ENCODE results near the gene USP54.

DNA sequence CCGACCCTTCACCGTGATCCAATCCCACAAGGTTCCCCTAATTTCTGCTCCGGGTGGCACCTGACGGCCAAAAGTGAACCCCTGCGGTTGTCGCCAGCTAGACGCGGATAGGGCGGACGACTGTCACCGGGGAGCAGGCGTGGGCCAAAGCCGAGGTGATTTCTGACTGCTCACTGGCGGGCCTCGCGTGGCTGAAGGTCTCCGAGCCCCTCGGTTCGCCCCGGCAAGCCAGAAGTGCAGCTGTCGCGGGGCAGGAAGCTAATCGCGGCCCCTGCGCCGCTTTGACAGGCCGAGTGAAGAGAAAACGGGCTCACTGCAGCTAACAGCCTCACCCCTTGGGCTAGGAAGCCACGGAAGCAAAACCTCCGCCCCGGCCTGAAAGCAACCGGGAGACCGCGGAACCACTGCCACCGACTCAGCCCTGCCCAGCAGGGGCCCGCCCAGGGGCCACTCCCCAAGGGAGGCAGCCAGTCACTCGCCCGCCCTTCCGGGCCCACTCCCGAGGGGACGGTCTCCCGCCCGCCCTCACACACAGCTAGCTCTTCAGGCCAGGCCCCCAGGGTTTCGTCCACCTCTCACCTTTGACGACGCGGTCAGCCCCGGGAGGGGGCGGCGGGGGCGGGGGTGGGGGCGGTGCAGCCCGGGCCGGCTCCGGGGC, 95.8 kb downstream of the USP54 start:
- no peak for TF ChIP-seq CTCF (IDR thresholded peaks at IDR 0.05)
- no peak for TF ChIP-seq RFX5 (IDR thresholded peaks at IDR 0.05; ENCODE audit: low read length)
- TF ChIP-seq ELF1 (IDR thresholded peaks at IDR 0.05): no peak
- TF ChIP-seq GATA2 (CRISPR knock-in tag; IDR thresholded peaks at IDR 0.05): no peak
- no peak for TF ChIP-seq EP300 (IDR thresholded peaks at IDR 0.05; ENCODE audit: borderline replicate concordance in 1 of 2, low read depth in 1 of 2, low read length in 1 of 2)
- TF ChIP-seq GABPA (IDR thresholded peaks at IDR 0.05; ENCODE audit: low read depth): 0 out of 2 replicates have a peak, but pooled peaks have one; percentile 52
- no peak for TF ChIP-seq RAD21 (IDR thresholded peaks at IDR 0.05; ENCODE audit: low read length)
- TF ChIP-seq SMC3 (IDR thresholded peaks at IDR 0.05; ENCODE audit: low read depth, low read length): no peak
- no peak for TF ChIP-seq YY1 (IDR thresholded peaks at IDR 0.05; ENCODE audit: low read depth)
- no peak for TF ChIP-seq CHD2 (IDR thresholded peaks at IDR 0.05; ENCODE audit: low read length, partially characterized antibody)
